ENCODE data around the gene LCNL1. TPM values are rescaled to one million over a fixed set of nuclear protein-coding genes. Genes with fewer than 3 reads are reported as not detected.
"Not testable (repeated sequence)": the region's sequence is repeated elsewhere in the genome, so short reads cannot be mapped to it uniquely, and the experiment has no call there.

The LCNL1 gene
- total and polyA plus RNA-seq, 9 donors: 0.12 to 1.3 (median 0.42) TPM

- H3K4me3 ChIP-seq (ENCODE audit: low read length): no peak overlapping the region
- DNase-seq: no peak
- H3K27me3 ChIP-seq (ENCODE audit: control insufficient read depth, insufficient read depth, low read length): peaks cover 9% of the 10 kb centered on the region
- H3K9me3 ChIP-seq (replicated peaks; ENCODE audit: control insufficient read depth, low read depth, low read length): no peaks in the 10 kb centered on the region
- H3K27ac ChIP-seq (ENCODE audit: low read length): no peak overlapping the region
- H3K4me1 ChIP-seq (ENCODE audit: control insufficient read depth, insufficient read depth, low read length): peaks cover 8% of the 10 kb centered on the region
- WGBS (ENCODE audit: insufficient coverage): 75% methylated on average over 13 of the region's 20 CpGs
- no peaks in the 10 kb centered on the region for H3K36me3 ChIP-seq (ENCODE audit: control insufficient read depth, insufficient read depth, low read length)
These were observed 19.3 kb downstream of the LCNL1 start for GRCh38 chr9:137001857-137002645.

DNA sequence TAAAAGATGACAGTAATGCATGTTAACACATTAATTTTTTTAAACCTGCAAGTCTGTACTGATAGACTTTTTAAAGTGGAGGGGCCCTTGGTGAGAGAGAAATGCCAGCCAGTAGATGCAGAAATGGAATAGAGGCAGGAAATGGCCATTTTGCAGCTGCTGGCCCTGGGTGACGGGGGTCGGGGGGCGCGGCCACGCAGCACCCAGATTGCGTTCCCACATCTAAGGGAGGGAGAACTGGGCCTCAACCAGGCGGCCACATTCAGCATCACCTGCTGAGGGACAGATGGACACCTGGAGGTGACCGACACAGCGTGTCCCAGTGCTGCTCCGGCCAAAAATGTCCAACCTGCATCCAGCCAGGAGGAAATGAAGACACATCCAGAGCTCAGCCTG, 19.9 kb downstream of the LCNL1 start:
- H3K36me3 ChIP-seq (ENCODE audit: control insufficient read depth, insufficient read depth, low read length): no peaks in the 10 kb centered on the region
- WGBS (ENCODE audit: insufficient coverage): 70% methylated on average over 10 of the region's 10 CpGs
- no peaks in the 10 kb centered on the region for H3K9me3 ChIP-seq (replicated peaks; ENCODE audit: control insufficient read depth, low read depth, low read length)
- peaks cover 14% of the 10 kb centered on the region for H3K4me1 ChIP-seq (ENCODE audit: control insufficient read depth, insufficient read depth, low read length)
- H3K4me3 ChIP-seq (ENCODE audit: low read length): no peak overlapping the region
- no peak overlapping the region for H3K27ac ChIP-seq (ENCODE audit: low read length)
- peaks cover 3% of the 10 kb centered on the region for H3K27me3 ChIP-seq (ENCODE audit: control insufficient read depth, insufficient read depth, low read length)
- DNase-seq: no peak

GRCh38 chr9:137004285-137004684, 21.5 kb downstream of the LCNL1 start:
- not testable (repeated sequence) for H3K27ac ChIP-seq (ENCODE audit: low read length); DNase-seq; H3K36me3 ChIP-seq (ENCODE audit: control insufficient read depth, insufficient read depth, low read length); H3K27me3 ChIP-seq (ENCODE audit: control insufficient read depth, insufficient read depth, low read length); H3K4me3 ChIP-seq (ENCODE audit: low read length); H3K9me3 ChIP-seq (replicated peaks; ENCODE audit: control insufficient read depth, low read depth, low read length)
- peaks cover 22% of the 10 kb centered on the region for H3K4me1 ChIP-seq (ENCODE audit: control insufficient read depth, insufficient read depth, low read length)
- 24% methylated on average over 11 of the region's 17 CpGs for WGBS (ENCODE audit: insufficient coverage)

DNA sequence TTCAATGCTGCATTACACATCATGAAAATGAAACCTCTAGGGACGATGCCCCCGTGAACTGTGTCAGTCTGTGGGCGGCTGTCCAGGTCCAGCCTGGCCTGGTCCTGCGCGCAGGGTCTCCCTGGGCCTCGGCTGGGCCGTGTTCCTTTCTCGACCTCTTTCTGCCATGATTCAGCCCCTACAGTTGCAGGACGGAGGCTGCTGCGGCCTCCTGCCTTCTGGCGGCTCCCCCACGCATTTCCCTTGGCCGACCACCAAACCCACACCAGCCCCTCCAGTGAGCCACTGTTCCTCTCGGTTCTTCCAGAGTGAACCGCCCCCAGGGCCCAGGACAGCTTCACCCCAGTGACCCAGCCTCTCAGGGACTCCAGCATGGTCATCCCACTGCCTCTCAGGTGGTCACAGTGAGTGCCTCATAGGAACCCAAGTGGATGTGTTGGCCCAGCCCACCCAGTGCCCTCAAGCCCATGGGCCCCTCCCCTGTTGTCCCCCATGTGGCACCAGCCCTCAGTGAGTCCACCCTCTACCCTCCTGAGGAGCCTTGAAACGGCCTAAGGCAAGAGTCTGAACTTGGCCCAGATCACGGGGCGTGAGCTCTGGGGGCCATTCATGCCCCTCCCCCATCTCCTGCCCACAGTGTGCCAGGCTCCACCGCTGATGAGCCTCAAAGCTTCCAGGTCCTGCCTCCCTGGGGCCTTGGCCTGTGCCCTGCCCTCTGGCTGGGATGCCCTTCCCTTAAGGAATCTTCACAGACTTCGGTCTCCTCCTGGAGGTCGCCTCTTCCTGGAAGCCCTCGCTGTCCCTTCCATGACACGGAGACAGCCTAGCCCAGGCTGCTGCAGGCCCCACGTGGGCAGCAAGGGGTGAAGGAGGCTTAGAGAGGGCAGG, 23.6 kb downstream of the LCNL1 start:
- no peaks in the 10 kb centered on the region for H3K9me3 ChIP-seq (replicated peaks; ENCODE audit: control insufficient read depth, low read depth, low read length)
- no peaks in the 10 kb centered on the region for H3K27me3 ChIP-seq (ENCODE audit: control insufficient read depth, insufficient read depth, low read length)
- no peak overlapping the region for H3K27ac ChIP-seq (ENCODE audit: low read length)
- H3K4me3 ChIP-seq (ENCODE audit: low read length): no peak overlapping the region
- peaks cover 22% of the 10 kb centered on the region for H3K4me1 ChIP-seq (ENCODE audit: control insufficient read depth, insufficient read depth, low read length)
- no peak for DNase-seq
- H3K36me3 ChIP-seq (ENCODE audit: control insufficient read depth, insufficient read depth, low read length): peaks cover 9% of the 10 kb centered on the region
- 53% methylated on average over 21 of the region's 24 CpGs for WGBS (ENCODE audit: insufficient coverage)

DNA sequence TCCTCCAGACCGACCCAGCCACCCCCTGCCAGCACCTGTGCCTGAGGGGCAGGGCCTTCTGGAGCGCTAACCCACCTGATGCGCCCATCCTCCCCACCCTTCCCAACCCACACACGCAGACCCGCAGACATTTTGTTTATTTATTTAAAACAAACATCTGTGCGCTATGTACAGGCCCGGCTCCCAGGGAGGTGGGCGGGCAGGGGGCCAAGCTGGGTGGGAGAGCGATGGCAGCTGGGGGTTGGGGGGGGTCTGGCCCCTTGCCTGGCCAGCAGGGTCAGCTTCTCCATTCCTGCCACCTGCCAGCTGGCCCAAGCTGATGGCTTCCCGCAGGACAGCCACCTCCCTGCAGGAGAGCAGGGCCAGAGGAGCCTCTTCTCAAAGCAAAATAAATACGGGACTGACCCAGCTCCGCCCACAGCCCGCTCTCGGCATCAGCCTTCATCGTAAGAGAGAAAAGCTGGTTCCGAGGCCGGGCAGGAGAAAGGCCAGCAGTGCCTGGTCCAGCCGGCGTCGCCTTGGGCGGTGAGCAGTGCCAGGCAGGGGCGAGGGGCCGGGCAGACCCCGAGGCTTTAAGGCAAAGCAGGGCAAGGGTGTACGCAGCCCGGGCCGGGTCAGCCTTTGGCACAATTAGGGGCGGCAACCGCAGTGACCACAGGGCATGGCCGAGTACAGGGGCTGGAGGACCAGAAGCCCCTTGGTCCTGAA, 24.5 kb downstream of the LCNL1 start:
- 59% methylated on average over 21 of the region's 30 CpGs for WGBS (ENCODE audit: insufficient coverage)
- no peak overlapping the region for H3K27ac ChIP-seq (ENCODE audit: low read length)
- peaks cover 15% of the 10 kb centered on the region for H3K36me3 ChIP-seq (ENCODE audit: control insufficient read depth, insufficient read depth, low read length)
- peaks cover 22% of the 10 kb centered on the region for H3K4me1 ChIP-seq (ENCODE audit: control insufficient read depth, insufficient read depth, low read length)
- DNase-seq: peak; percentile 57
- no peak overlapping the region for H3K4me3 ChIP-seq (ENCODE audit: low read length)
- H3K9me3 ChIP-seq (replicated peaks; ENCODE audit: control insufficient read depth, low read depth, low read length): no peaks in the 10 kb centered on the region
- H3K27me3 ChIP-seq (ENCODE audit: control insufficient read depth, insufficient read depth, low read length): no peaks in the 10 kb centered on the region

DNA sequence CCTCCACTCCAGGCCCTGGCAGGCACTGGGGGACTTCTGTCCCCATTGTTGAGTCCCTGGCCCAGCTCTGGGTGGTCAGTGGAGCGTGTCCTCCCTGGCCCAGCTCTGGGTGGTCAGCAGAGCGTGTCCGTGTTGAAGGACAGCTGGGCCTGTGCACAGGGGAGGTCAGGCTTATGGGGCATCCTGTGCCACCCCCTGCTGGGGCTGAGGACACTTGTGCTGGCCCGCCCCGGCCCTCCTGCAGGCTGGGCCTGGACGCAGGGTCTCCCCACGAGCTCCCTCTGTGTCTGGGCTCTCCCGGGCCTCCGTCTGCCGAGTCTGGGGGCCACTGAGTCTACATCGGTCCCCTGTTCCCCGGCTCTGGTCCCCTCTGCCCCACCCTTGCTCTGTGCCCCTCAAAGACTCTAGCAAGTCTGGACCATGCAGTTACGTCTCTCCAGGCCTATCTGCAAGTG, 25.1 kb downstream of the LCNL1 start:
- Histone ChIP-seq H3K4me1 (ENCODE audit: control insufficient read depth, insufficient read depth, low read length) (peaks cover 22% of the 10 kb centered on the region), H3K27ac (ENCODE audit: low read length) (no peak overlapping the region), H3K9me3 (replicated peaks; ENCODE audit: control insufficient read depth, low read depth, low read length) (no peaks in the 10 kb centered on the region), H3K36me3 (ENCODE audit: control insufficient read depth, insufficient read depth, low read length) (peaks cover 20% of the 10 kb centered on the region), H3K27me3 (ENCODE audit: control insufficient read depth, insufficient read depth, low read length) (no peaks in the 10 kb centered on the region), H3K4me3 (ENCODE audit: low read length) (no peak overlapping the region)
- DNase-seq: no peak
- WGBS (ENCODE audit: insufficient coverage): 71% methylated on average over 12 of the region's 13 CpGs

DNA sequence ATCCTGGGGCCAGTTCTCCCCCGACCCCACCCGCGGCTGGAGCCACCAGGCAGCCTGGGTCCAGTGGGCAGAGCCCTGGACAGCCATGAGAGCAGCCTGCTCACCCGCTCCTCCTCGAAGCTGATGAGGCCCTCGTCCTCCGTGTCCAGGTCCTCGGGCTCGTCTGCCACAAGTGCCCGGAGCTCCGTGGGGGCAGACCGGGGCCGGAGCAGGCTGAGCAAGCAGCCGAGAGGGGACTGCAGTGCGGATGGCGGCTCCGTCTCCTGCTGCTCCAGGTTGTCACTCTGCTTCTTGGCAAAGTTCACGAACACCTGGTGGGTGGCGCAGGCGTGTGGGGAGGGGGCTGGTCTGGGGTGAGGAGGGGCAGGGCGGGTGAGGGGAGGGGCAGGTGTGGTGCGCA, 25.5 kb downstream of the LCNL1 start:
- no peak overlapping the region for H3K4me3 ChIP-seq (ENCODE audit: low read length)
- peaks cover 20% of the 10 kb centered on the region for H3K36me3 ChIP-seq (ENCODE audit: control insufficient read depth, insufficient read depth, low read length)
- H3K27me3 ChIP-seq (ENCODE audit: control insufficient read depth, insufficient read depth, low read length): no peaks in the 10 kb centered on the region
- no peaks in the 10 kb centered on the region for H3K9me3 ChIP-seq (replicated peaks; ENCODE audit: control insufficient read depth, low read depth, low read length)
- H3K27ac ChIP-seq (ENCODE audit: low read length): no peak overlapping the region
- 80% methylated on average over 20 of the region's 22 CpGs for WGBS (ENCODE audit: insufficient coverage)
- no peak for DNase-seq
- peaks cover 22% of the 10 kb centered on the region for H3K4me1 ChIP-seq (ENCODE audit: control insufficient read depth, insufficient read depth, low read length)

DNA sequence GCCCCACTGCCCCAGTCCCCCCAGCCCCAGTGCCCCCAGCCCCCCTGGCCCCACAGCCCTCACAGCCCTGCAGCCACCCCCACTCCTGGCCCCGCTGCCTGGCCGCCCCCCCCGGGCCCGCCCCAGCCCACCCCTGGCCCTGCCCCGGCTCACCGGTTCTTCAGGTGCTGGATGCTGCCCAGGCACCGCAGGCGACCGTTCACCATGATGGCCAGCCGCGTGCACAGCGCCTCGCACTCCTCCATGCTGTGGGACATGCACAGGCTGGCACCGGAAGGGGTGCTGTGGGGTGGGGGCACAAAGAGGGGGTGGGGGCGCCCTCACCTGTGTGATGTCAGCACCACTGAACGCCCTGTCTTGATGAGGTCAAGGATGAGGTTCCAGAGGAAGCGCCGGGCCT, 26.4 kb downstream of the LCNL1 start:
- Histone ChIP-seq H3K27ac (ENCODE audit: low read length) (no peak overlapping the region), H3K36me3 (ENCODE audit: control insufficient read depth, insufficient read depth, low read length) (peaks cover 26% of the 10 kb centered on the region), H3K4me1 (ENCODE audit: control insufficient read depth, insufficient read depth, low read length) (peaks cover 22% of the 10 kb centered on the region), H3K27me3 (ENCODE audit: control insufficient read depth, insufficient read depth, low read length) (no peaks in the 10 kb centered on the region), H3K4me3 (ENCODE audit: low read length) (no peak overlapping the region), H3K9me3 (replicated peaks; ENCODE audit: control insufficient read depth, low read depth, low read length) (no peaks in the 10 kb centered on the region)
- DNase-seq: no peak
- 82% methylated on average over 12 of the region's 18 CpGs for WGBS (ENCODE audit: insufficient coverage)

- H3K4me3 ChIP-seq (ENCODE audit: low read length): no peak overlapping the region
- peaks cover 22% of the 10 kb centered on the region for H3K4me1 ChIP-seq (ENCODE audit: control insufficient read depth, insufficient read depth, low read length)
- WGBS (ENCODE audit: insufficient coverage): 92% methylated on average over 47 of the region's 49 CpGs
- H3K27me3 ChIP-seq (ENCODE audit: control insufficient read depth, insufficient read depth, low read length): no peaks in the 10 kb centered on the region
- H3K36me3 ChIP-seq (ENCODE audit: control insufficient read depth, insufficient read depth, low read length): peaks cover 30% of the 10 kb centered on the region
- DNase-seq: no peak
- H3K9me3 ChIP-seq (replicated peaks; ENCODE audit: control insufficient read depth, low read depth, low read length): no peaks in the 10 kb centered on the region
- H3K27ac ChIP-seq (ENCODE audit: low read length): no peak overlapping the region
These were observed 27.3 kb downstream of the LCNL1 start for GRCh38 chr9:137009938-137010732.

Data from muscle of leg (tissue), 11 donors.